Measurements from ENCODE around the gene KCNMA1.

Gene KCNMA1

GRCh38 chr10:77548671-77549070, 88.9 kb downstream of the KCNMA1 start:
- DNase-seq (ENCODE audit: insufficient read length, low spot score) (no peak), FAIRE-seq (no peak)
- no peak for TF ChIP-seq POLR2A (IDR thresholded peaks at IDR 0.05; ENCODE audit: low read depth, low read length)

GRCh38 chr10:77548157-77548556, 89.5 kb downstream of the KCNMA1 start:
- no peak for DNase-seq (ENCODE audit: insufficient read length, low spot score)
- no peak for FAIRE-seq
- TF ChIP-seq POLR2A (IDR thresholded peaks at IDR 0.05; ENCODE audit: low read depth, low read length), result no peak

- DNase-seq (ENCODE audit: insufficient read length, low spot score), result no peak
- no peak for TF ChIP-seq POLR2A (IDR thresholded peaks at IDR 0.05; ENCODE audit: low read depth, low read length)
- FAIRE-seq, result no peak
These were observed 90.1 kb downstream of the KCNMA1 start for GRCh38 chr10:77547307-77548050.

- no peak for TF ChIP-seq POLR2A (IDR thresholded peaks at IDR 0.05; ENCODE audit: low read depth, low read length)
- DNase-seq (ENCODE audit: insufficient read length, low spot score) (no peak), FAIRE-seq (no peak)
These were observed 91.6 kb downstream of the KCNMA1 start for GRCh38 chr10:77546042-77546441.

GRCh38 chr10:77545585-77545984, 92.0 kb downstream of the KCNMA1 start:
- no peak for DNase-seq (ENCODE audit: insufficient read length, low spot score)
- TF ChIP-seq POLR2A (IDR thresholded peaks at IDR 0.05; ENCODE audit: low read depth, low read length), result no peak
- no peak for FAIRE-seq

GRCh38 chr10:77544617-77545016, 93.0 kb downstream of the KCNMA1 start:
- no peak for TF ChIP-seq POLR2A (IDR thresholded peaks at IDR 0.05; ENCODE audit: low read depth, low read length)
- DNase-seq (ENCODE audit: insufficient read length, low spot score) (no peak), FAIRE-seq (no peak)

- FAIRE-seq, result no peak
- TF ChIP-seq POLR2A (IDR thresholded peaks at IDR 0.05; ENCODE audit: low read depth, low read length), result no peak
- no peak for DNase-seq (ENCODE audit: insufficient read length, low spot score)
These were observed 94.8 kb downstream of the KCNMA1 start for GRCh38 chr10:77542710-77543259.

GRCh38 chr10:77541944-77542343, 95.7 kb downstream of the KCNMA1 start:
- no peak for FAIRE-seq
- no peak for TF ChIP-seq POLR2A (IDR thresholded peaks at IDR 0.05; ENCODE audit: low read depth, low read length)
- DNase-seq (ENCODE audit: insufficient read length, low spot score), result no peak

GRCh38 chr10:77541247-77541646, 96.4 kb downstream of the KCNMA1 start:
- no peak for FAIRE-seq
- no peak for TF ChIP-seq POLR2A (IDR thresholded peaks at IDR 0.05; ENCODE audit: low read depth, low read length)
- no peak for DNase-seq (ENCODE audit: insufficient read length, low spot score)

GRCh38 chr10:77539147-77539935, 98.3 kb downstream of the KCNMA1 start:
- no peak for FAIRE-seq
- DNase-seq (ENCODE audit: insufficient read length, low spot score), result no peak
- no peak for TF ChIP-seq POLR2A (IDR thresholded peaks at IDR 0.05; ENCODE audit: low read depth, low read length)

GRCh38 chr10:77537720-77538373, 99.8 kb downstream of the KCNMA1 start:
- no peak for DNase-seq (ENCODE audit: insufficient read length, low spot score)
- TF ChIP-seq POLR2A (IDR thresholded peaks at IDR 0.05; ENCODE audit: low read depth, low read length), result no peak
- FAIRE-seq, result peak; percentile 11

GRCh38 chr10:77537071-77537470, 100.5 kb downstream of the KCNMA1 start:
- DNase-seq (ENCODE audit: insufficient read length, low spot score), result no peak
- no peak for TF ChIP-seq POLR2A (IDR thresholded peaks at IDR 0.05; ENCODE audit: low read depth, low read length)
- no peak for FAIRE-seq

GRCh38 chr10:77533887-77534278, 103.7 kb downstream of the KCNMA1 start:
- TF ChIP-seq POLR2A (IDR thresholded peaks at IDR 0.05; ENCODE audit: low read depth, low read length), result no peak
- no peak for DNase-seq (ENCODE audit: insufficient read length, low spot score)
- no peak for FAIRE-seq

All from H54 (cell line).